ENCODE measurements around the gene RHOF. TPM values are rescaled to one million over a fixed set of nuclear protein-coding genes. Genes with fewer than 3 reads are reported as not detected.

Gene RHOF
- total and polyA plus RNA-seq, 7 donors: 1.4 to 4.8 (median 3.9) TPM

DNA sequence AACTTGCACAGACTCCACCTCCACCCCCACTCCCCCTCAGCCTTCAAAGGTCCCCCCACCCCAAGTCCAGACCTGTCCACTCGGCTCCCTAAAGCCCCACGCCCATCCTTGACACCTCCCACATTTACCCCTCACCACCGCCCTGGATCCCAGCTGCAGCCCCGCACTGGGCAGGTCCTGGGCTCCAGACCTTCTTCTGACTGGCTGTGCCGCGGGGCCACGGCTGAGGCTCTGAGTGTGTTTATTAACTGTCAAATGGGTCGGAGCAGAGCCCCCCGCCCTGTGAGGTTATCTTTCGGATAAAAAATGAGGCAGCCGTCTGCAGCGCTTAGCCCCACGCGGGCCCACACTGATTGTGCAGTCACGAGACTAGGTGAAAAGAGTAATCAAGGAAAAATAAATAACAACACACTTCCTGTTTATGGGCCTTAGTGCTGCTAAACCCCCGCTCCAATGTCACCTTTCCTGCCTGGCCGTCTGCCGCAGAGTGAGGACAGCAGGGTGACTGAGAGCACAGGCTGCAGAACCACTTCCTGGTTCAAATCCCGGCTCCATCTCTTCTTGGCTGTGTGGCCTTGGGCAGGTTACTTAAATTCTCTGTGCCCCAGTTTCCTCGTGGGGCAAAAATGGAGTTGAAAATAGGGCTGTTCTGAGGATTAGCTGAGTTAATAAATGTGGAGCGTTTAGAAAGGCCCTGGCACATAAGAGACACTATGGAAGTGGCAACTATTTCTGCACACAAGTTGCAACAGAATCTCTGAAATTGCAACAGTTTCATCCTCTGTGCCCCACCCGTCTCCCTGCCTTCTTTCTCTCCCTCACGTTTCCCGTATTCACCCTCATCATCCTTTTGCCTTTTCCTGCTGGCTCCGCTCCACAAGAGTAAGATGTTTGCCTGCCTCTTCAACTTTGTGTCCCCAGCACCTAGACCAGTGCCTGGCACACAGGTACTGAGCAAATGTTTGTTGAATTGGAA is 19.7 kb upstream of the RHOF start:
- TF ChIP-seq, protein P1, sequence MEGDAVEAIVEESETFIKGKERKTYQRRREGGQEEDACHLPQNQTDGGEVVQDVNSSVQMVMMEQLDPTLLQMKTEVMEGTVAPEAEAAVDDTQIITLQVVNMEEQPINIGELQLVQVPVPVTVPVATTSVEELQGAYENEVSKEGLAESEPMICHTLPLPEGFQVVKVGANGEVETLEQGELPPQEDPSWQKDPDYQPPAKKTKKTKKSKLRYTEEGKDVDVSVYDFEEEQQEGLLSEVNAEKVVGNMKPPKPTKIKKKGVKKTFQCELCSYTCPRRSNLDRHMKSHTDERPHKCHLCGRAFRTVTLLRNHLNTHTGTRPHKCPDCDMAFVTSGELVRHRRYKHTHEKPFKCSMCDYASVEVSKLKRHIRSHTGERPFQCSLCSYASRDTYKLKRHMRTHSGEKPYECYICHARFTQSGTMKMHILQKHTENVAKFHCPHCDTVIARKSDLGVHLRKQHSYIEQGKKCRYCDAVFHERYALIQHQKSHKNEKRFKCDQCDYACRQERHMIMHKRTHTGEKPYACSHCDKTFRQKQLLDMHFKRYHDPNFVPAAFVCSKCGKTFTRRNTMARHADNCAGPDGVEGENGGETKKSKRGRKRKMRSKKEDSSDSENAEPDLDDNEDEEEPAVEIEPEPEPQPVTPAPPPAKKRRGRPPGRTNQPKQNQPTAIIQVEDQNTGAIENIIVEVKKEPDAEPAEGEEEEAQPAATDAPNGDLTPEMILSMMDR (IDR thresholded peaks at IDR 0.05): no peak
- intact Hi-C loops (cut with DNase I): loop anchor here (1.0 to 5.0 kb wide), 3 partner anchors 18 to 36 kb away; no protein-coding TSS in a partner anchor
- ATAC-seq (no peak), DNase-seq (peak; percentile 15 to 54)
- Histone ChIP-seq H3K27ac (peak overlapping the region; percentile 36), H3K9me3 (no peaks in the 10 kb centered on the region), H3K36me3 (ENCODE audit: insufficient read depth in 1 of 2, low read depth in 1 of 2) (peaks cover 7 to 74% of the 10 kb centered on the region in 2 donors), H3K27me3 (ENCODE audit: insufficient read depth in 3 of 3, low read length in 2 of 3) (no peaks in the 10 kb centered on the region), H3K4me1 (peaks cover 32% of the 10 kb centered on the region), H3K4me3 (peak overlapping the region; percentile 78)
- 64 to 72% (median 67%) methylated on average over 25 of the region's 25 CpGs for WGBS, 3 donors

DNA sequence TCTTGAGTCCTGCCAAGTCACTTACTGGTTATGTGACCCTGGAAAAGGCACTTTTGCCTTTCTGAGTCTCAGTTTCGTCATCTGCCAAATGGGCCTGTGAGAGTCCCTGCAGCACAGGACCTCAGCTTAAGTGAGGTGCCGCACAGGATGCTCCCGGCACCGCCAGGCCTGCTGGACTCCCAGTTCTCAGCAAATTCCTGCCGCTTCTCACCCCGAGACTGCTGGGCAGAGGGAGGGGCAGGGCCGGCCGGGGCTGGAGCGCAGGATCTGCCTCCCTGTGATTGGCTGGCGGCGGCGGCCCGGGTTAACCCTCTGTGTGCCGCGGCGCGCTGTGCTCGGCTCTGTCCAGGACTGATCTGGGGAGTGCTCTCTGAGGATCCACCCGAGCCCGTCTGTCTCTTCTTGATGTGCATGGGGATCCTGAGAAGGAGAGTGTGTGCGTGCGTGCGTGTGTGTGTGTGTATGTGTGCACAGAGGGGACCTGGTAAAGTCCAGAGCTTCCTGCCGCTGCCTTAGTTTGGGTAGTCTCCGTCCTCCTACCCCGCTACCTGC is 18.9 kb upstream of the RHOF start:
- TF ChIP-seq, protein P1 (IDR thresholded peaks at IDR 0.05): peak; percentile 15
- peaks cover 4 to 67% of the 10 kb centered on the region in 2 donors for H3K36me3 ChIP-seq (ENCODE audit: insufficient read depth in 1 of 2, low read depth in 1 of 2)
- WGBS, 3 donors: 23 to 28% (median 25%) methylated on average over 25 to 26 of the region's 26 CpGs
- H3K4me1 ChIP-seq: peaks cover 33% of the 10 kb centered on the region
- intact Hi-C loops (cut with DNase I): loop anchor here (1.0 to 5.0 kb wide), 3 partner anchors 17 to 35 kb away; no protein-coding TSS in a partner anchor
- ATAC-seq: peak; percentile 65 to 81 (median 78)
- H3K4me3 ChIP-seq: peak overlapping the region; percentile 78
- peak; percentile 70 to 81 for DNase-seq
- H3K9me3 ChIP-seq: no peaks in the 10 kb centered on the region
- H3K27me3 ChIP-seq (ENCODE audit: insufficient read depth in 3 of 3, low read length in 2 of 3): no peaks in the 10 kb centered on the region
- peak overlapping the region; percentile 76 for H3K27ac ChIP-seq

DNA sequence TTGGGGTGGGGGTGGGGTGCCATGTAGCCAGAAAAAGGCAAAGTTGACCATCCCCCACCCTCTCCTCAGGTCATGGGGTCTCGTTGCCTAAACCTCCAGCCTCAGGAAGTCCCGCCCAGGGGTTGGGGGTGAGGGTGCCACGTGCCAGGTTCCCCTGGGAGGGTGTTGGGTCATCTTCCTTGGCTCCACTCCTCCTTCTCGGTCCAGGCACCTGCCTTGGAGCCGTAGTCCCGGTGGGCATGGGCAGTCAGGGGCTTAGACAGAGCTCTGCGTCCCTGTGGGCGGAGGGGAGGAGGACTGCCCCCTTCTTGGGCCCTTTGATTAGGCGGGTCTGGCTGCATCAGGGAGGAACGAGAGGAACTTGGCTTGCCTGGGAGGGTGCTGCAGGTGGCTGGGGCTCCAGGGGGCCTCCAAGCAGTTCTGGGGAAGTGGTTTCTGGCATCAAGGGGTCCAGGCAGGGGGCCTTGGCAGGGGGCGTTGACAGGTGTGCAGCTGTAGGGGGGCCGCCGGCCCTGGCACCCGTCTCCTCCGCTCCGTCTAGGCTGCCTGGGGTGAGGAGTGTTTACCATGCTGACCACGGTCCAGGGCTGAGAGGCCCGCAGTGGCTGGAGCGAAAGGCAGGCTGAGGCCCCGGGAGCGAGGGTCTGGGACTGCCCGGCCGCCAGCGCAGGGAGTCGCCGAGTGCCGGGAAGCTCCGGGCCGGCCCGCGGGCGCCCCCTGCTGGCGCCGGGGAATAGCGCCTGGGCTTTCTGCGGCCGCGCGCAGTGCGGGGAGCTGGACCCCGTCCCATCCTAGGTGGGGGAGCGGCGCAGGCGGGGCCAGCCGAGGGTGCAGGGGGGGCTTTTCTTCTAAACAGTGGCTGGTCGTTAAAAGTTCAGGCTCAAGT is 18.2 kb upstream of the RHOF start:
- 5 to 8% (median 6%) methylated on average over 38 to 46 of the region's 46 CpGs for WGBS, 3 donors

More for the DNA sequence above, 18.2 kb upstream of the RHOF start:
- H3K36me3 ChIP-seq (ENCODE audit: insufficient read depth in 1 of 2, low read depth in 1 of 2): peaks cover 3 to 63% of the 10 kb centered on the region in 2 donors
- H3K27me3 ChIP-seq (ENCODE audit: insufficient read depth in 3 of 3, low read length in 2 of 3): no peaks in the 10 kb centered on the region
- intact Hi-C loops (cut with DNase I): loop anchor here (1.0 to 5.0 kb wide), 3 partner anchors 16 to 34 kb away; no protein-coding TSS in a partner anchor
- peak overlapping the region; percentile 78 for H3K4me3 ChIP-seq
- TF ChIP-seq, protein P1 (IDR thresholded peaks at IDR 0.05): peak; percentile 99
- DNase-seq (peak; percentile 79 to 88), ATAC-seq (peak; percentile 89 to 95 (median 90))
- peaks cover 40% of the 10 kb centered on the region for H3K4me1 ChIP-seq
- peak overlapping the region; percentile 76 for H3K27ac ChIP-seq
- no peaks in the 10 kb centered on the region for H3K9me3 ChIP-seq
